ENCODE data around the gene MAP2K3.

The MAP2K3 gene

DNA sequence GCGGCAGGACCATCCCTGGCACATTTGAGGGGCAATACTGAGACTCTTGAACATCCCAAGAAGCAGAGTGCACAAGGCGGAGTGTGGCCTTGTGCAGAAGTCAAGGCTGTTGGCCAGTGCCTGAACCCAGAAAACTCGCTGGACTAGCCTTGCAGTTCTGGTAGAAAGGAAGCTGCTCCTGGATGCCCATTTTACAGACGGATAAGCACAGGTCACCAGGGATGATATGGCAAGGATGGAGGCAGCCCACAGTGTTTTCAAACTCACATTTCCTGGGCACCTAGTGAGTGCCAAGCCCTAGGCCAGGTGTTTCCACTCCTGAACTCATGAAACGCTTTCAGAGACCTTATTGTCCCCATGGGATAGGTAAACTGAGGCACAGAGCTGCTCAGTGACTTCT, 1.7 kb upstream of the MAP2K3 start:
- no peak for DNase-seq (ENCODE audit: low read depth)

DNA sequence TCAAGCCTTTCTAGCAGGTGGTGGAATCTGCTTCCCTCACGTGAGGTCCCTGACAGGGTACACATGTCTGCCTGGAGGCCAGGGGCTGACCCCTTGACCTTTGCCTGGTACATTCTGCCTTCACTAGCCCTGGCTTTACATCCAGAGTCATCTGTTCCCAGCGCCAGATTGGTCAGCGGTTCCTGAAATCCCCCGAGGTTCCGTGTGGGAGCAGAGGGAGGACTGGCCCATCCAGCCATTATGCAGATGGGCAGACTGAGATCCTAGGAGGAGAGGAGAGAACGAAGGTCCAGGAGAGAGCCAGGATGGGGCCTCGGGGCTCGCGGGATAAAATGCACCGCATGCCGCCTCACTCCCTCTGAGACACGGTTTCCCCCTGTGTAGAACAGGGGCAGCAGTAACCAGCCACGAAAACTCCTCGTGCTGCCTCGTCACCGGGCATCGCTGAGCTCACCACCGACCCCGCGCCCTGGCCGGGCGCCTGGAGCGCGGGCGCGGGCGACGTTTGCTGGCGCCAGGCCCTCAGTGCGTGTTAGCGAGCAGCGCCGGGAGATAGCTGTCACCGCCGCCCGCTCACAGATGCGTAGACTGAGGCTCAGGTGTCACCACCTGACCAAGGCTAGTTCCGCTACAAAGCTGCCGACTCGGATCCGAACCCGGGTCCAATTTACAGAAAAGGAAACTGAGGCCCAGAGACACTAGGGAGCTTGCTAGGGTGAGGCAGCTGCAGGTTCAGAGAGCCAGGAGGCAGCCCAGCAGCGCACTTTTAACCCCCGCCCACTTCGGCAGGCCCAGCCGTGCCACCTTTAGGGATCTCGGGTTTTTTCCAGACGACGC, 811 bp upstream of the MAP2K3 start:
- no peak for DNase-seq (ENCODE audit: low read depth)

DNA sequence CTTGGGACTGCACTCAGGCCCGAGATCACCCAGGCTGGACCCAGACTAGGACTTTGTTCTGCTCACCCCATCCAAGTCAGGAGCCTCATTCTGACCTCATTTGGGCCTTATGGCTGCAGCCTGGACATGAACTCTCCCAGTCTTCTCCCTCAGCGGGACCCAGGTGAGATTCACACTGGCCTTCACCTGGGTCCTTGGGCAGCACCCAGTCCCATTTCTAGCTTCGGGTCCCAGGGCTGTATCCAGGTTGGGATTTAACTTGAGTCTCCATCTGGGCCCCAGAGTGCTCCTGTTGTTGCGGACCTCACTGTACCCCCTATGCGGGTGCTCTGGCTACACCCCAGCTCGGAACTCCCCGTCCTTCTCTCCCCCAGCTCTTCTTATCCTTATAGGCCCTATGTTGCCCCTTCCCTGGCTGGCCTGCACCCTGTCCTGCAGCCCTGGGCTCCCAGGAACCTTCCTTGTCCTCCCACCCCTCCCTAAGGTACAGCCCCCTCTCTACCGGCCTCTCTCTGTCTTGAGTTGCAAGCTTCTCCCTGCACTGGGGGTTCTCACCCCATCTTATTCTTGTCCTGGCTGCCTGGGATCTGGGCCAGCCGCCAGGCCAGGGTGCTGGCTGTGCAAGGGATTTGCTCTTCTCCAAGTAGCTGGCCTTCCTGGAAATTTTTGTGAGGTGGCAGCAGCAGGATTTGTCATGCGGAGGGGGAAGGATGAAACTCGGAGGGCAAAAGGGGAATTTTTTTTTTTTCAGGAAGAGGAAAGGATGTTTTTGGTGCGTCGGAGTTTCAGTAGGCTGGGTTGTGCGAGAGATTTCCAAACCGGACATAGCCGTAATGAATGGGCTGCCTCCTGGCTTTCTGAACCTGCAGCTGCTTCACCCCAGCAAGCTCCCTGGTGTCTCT, 904 bp downstream of the MAP2K3 start:
- no peak for DNase-seq (ENCODE audit: low read depth)

DNA sequence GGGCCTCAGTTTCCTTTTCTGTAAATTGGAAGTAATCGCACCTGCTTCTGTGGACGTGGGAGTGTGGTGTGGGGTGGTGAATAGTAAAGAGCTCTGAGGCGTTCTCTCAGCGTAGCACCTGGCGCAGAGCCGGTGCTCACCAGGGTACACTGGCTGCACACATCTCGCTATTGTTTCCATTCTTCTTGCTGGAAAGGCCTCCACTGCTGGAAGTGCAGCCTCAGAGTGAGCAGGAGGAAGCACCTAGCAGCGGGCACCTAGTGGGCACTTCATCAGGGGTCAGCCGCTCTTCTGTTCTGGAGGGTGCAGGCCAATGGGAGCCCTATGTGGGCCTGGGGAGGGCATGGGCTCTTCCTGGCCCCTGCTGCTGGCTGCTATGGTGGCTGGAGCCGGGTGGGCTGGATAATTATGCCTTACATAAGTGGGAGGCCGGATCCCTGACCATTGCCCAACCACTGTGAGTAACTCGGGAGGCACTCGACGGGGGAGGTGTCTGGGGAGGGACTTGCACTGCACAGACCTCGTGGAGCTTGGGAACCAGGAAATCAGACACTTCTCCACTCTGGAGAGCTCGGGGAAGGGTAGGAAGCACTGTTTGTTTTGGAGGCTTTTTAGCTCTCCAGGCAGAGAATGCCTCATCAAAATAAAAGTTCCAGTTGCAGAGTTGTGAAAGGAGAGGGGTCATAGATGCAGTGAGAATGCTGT, 1.7 kb downstream of the MAP2K3 start:
- no peak for DNase-seq (ENCODE audit: low read depth)

DNA sequence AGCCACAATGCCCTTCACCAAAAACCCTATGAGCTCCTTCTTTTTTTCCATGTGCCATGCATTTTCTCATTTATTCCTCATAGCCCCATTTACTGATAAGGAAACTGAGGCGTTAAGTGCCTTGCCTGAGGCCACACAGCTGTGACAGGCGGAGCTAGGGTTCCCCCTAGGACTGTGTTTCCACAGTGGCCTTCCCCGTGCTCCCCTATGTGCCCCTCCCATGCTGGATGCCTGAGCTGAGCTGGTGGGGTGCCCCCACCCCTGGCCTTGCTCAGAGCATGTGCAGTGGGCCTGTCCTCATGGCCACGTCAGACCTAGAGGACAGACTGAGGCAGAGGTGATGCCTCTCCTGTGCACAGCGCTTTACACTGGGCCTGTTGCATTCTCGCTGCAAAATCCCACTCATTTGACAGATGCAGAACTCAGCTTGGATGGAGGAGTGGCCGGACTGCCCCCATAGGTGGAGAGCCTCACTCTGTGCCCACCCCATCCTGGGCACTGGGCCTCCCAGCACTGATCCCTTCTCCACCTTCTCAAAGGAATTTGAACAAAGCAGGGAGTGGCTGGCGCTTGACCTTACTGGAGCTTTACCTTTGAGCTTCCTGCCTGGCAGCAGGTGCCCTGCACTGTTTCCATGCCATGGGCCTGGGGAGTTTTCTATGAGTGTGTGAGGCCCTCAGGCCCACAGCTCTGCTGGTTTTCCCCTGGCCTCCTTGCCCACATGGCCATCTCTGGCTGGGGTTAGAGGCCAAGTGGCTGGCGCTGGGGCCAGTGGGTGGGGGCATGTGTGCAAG, 2.6 kb downstream of the MAP2K3 start:
- no peak for DNase-seq (ENCODE audit: low read depth)

DNA sequence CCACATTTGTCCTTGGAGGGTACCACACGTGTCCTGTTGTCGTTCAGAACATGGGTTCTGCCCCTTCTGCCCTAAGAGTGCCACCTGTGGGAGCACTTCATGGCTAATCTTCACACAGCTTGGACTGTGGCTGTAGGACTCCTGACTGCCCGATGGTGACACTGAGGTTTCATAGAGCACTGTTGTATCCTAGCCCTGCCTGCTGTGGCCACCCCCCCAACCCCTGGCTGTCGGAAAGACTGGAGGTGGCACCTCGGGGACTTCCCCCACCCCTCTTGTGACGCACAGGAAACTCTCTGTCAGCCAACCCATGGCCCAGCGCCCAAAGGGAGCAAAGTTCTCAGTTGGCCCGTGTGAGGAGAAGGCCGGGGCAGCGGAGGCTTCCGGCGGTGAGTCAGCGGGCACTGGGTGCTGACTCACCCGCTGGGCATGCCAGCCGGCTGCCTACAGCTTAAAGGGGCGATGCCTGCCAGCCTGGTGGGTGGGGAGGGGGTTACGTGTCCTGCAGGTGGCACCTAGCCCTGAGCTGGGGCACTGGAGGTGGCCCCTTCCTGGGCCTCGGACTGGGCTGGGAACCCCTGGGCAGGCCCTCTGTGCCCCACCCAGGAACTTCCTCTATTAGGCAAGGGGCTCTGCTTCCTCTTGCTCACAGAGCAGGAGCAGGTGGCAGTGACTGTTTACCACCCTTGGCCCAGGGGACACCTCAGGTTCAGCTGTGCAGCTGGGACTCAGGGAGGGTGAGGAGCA, 3.4 kb downstream of the MAP2K3 start:
- peak; percentile 96 for DNase-seq (ENCODE audit: low read depth)

DNA sequence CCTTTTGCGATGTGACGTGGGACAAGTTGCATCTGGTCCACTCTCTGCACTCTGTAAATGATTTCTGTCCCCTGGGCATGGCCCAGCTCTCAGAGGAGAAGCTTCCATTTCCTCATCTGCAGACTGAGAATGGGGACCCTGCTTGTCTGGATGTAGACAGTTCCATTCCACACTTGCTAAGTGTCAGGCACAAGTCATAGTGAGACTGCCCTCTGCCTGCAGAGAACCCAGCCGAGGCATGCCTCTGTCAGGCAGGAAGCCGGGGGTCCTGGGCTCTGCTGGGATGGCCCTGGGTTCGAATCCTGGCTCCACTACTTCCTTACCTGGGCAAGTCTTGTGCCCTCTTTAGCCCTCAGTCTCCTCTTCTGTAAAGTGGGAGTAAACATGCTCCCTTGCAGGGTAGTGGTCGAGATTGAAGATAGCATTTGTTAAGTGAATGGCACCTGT, 4.1 kb downstream of the MAP2K3 start:
- DNase-seq (ENCODE audit: low read depth): no peak

DNA sequence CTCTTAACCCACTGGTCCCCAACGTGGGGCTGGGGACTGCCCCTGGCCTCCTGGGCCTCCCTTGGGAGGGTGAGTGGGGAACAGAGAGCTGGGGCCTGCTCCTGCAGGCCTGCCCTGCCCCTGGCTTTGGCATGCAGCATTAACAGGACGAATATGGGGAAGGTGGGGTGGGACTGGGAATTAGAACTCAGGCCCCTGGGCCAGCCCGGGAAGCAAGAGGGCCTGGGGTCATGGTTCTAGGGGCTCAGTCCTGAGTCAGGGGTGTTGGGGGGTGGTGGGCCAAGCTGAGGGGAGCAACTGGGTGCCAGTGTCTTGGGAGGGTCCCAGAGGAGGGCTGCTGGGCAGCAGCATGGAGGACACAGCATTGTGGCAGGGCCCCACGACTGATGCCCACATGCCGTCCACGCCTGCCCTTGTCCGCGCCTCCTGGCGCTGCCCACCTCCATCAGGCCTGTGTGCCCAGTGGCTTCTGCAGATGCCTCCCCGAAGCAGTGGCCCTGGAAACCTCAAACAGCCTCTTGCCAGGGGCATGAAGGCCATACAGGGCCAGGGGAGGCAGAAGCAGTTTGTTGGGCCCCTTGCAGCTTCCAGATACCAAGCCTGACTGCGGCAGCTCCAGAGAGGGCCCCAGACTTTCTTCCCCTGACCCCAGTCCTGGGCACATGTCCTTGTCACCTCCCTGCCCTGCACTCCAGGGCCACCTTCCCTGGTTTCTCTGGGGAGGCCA, 4.8 kb downstream of the MAP2K3 start:
- no peak for DNase-seq (ENCODE audit: low read depth)

DNA sequence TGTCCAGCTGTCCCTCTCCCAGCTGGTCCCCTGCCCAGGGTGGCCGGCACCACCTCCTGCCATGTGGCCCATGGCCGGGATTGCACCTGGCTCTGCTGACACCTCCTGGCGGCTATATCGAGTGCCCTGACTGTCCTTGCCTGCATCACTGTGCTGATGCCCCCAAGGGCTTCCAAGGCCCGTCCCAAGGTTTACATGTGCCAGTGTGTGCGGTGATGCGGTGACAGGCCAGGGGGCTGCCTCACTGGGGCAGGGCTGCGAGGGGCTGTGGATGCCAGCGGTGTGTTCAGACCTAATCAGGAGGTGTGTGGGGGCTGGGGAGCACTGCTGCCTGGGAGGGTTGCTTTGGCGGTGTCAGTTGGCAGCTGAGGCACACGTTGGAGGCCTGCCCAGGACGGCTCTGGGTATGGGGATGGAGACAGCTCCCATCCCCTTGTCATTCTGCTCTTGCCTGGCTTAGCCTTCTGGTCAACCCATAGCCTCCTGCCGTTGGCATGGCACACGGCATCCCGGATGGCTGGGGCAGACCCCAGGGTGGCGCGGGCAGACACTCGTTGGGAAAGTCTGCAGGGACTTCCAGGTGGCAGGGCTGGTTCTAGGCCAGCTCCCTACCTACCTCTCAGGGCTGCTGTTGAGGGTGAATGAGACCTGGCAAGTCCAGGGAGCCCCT, 5.5 kb downstream of the MAP2K3 start:
- no peak for DNase-seq (ENCODE audit: low read depth)

DNA sequence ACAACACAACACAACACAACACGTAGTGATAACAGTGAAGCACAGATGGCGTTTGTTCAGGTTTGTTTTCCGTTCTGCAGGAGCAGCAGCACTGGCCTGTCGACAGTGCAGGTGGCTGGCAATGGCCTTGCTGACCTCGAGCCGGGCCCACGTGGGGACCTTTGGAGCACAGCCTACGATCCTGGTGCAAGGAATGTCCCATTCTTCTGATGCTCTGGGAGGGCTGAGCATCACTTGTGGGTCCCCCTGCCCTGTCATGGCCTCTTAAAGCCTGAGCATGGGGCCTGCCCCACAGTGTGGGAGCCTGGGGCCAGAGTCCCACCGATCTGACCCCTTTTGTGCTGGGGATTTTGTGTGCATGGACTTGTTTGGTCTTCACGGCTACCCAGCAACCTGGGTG, 6.8 kb downstream of the MAP2K3 start:
- no peak for DNase-seq (ENCODE audit: low read depth)

DNA sequence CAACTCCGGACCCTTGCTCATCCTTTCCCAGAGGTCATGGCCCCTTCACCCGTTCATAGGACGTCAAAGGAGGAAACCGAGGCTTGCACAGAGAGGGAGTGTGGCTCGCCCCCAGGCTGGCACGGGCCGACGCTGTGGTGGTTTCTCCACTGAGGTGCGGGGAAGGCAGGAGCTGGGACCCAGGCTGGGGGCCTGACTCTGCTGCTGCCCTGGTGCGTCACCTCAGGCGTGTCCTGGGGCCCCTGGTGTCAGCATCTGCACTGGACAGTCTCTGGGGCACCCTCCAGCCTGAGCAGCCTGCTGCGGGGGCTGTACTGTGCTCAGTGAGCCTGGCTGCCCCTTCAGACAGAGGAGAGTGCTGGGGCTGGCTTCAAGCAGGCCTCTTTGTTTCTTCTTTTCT, 7.4 kb downstream of the MAP2K3 start:
- DNase-seq (ENCODE audit: low read depth): no peak

DNA sequence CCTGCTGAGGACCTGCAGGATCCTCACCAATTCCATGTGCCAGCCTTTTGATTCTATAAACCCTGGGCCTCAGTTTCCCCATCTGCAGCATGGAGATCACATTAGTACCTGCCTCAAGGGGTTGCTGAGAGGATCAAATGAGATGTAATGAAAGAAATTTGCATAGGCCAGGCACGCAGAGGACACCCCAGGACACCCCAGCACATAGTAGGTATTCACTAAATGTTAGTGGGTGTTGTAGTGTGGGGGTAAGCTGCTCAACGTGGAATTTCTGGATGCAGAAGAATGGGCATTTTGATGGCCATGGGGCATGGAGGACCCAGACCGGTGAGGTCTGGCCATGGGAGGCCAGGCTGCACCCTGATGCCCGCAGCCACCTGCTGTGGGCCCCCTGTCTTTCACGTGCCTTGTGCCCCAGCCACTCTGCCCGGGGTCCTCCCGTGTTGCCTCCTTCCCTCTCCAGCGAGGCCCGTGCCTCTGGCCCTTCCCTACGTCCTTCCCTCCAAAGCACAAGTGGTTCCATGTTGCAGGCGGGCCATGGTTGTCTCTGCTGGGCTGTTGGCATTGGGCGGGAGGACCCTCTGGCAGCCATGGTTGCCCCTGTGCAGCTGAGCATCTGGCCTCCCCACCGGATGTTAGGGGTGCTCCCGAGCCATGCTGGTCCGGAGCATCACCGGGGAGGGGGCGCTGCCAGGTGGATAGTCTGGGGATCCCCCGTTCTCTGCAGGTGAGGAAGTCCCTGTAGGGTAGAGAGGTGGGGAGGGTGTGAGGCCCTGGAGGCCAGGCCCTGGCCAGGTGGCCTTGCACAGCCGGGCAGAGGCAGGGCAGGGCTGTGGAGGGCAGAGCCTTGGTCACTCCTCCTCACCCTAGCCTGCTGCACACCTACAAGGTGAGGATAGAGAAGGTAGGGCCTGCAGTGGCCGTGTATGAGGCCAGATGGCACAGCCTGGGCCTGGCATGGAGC, 8.6 kb downstream of the MAP2K3 start:
- no peak for DNase-seq (ENCODE audit: low read depth)

DNA sequence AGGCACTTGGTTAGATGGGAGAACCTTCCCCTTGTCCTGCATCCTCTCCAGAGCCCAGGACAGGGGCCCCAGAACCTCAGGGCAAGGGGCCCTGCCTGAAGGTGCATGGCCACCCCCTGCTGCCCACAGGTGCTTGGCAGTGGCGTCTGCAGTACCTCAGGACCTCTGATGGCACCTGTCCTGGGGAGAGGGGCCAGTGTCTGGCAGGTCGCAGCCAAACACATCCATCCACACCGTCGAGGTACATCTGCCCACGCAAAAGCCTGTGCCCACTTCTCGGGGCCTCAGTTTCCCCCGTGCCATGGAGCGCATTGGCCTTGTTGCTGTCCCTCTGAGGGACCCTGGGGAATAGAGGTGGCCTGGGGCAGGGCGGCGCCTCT, 9.3 kb downstream of the MAP2K3 start:
- no peak for DNase-seq (ENCODE audit: low read depth)

DNA sequence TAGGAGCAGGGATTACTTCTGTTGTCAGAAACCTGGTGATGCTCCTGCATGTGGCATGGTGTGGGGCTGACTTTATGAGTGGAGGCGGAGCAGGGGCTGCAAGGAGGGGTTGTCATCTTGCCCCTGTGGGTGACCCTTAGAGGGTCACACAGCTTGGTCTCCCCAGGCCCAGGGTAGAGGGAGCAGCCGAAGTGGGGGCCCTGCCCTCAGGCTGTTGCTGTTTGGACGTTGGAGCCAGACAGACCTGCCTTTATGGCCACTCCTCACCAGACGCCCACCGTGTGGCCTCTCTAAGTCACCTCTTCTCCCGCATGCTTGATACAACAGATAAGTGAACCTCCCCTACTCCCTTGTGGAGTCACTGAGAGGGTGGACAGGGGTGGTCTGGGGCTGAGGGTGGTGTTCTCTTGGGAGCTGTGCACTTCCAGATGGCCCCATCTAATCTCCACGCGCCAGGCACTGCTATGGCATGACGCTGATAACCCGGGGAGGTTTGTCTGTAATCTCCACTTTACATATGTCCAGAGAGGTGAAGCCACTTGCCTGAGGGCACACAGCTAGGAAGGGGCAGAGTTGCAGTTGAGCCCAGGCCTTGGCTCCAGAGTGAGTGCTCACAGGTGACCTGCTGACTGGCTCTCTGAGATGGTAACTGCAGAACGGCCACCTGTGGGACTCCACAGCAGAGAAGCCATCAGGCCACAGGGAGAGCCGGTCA, 10.0 kb downstream of the MAP2K3 start:
- no peak for DNase-seq (ENCODE audit: low read depth)

DNA sequence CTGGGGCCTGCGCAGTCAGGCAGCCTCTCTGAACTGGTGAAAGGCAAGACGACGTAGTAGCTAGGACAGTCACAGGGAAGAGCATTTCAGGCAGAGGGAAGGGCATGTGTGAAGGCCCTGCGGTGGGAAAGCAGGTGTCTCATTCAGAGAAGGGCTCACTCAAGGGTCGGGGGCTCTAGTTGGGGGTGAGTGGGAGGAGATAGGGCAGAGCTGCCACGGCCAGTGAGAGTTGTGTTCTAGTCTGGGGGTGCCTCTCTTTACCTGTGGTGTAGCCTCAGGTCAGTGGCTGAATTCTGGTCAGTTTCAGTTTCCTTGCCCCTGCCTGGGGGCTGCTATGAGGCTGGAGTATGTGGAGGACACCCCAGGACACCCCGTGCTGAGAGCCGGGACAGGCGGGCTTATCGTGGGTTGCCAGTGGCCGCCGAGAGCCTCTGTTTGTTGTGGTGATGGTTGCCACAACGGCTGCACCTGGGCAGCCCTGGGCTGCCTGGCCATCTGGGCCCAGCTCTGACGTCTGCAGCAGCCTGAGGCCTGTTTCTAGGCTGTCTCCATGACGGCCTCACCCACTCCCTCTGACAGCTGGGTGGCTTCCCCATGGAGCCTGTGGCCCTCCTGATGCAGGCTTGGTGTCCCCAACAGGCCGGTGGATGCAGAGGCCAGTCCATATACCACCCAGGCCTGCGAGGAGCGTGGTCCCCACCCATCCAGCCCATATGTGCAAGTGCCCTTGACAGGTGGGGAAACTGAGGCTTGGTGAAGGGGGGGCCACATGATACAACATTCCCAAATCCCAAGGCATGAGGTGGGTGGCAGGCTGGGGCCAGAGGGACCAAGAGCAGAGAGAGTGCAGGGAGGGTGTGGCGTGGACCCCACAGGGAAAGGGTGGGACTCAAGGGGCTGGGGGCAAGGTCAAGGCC, 10.8 kb downstream of the MAP2K3 start:
- DNase-seq (ENCODE audit: low read depth): no peak

DNA sequence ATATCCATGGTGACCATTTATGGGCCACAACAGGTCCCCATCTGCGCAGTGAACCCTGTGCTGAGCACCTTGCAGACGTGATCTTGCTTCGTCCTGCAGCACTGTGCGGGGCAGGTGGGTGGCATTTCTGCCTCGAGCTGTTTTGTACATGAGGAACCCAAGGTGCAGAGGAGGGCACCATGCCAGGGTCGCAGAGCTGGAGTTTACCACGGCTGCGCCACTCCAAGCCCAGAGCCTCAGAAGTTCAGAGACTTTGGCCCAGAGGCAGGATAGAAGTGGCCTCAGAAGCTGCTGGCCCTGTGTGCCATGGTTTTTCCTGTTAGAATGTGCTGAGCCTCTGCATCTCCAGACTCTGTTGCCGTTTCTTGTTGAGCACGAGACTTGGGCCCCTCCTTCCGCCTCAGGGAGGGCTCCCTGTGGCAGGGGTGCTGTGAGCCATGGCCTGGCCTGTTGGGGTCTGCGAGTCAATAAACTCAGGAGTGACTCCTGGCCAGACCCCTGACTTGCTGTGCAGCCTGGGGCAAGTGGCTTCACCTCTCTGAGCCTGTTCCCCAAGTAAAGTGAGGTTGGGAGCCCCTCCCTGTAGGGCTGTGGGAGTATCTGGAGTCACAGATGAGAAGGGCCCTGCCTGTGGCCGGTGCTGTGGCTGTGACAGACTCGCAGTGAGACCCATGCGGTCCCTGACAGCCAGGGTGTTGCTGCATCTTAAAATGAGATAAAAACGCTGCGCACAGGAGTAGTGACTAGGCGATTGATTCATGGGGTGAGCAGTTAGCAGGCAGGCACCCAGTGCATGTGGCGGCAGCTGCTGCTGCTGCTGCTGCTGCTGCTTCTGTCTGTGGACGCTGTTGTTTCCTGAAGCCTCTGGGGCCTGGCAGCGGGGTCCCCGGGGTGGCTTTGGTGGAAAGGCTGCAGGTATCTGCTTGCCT, 11.8 kb downstream of the MAP2K3 start:
- no peak for DNase-seq (ENCODE audit: low read depth)
